Lower leg skin (tissue), 3 donors: Measurements from ENCODE around the gene AP5S1.

Experiments
- POLR2A ChIP-seq, 2 donors: fragments of 450-650 bp; IDR thresholded peaks; one replicate each; pipeline ENCODE4 v1.6.1; 2016 to 2017; ENCODE audit warnings: antibody characterized with exemption in 2 of 2, mild to moderate bottlenecking in 1 of 2, moderate library complexity in 1 of 2
- TF ChIP-seq, protein P1 (sequence below), 3 donors: fragments of 450-650 bp; IDR thresholded peaks; one replicate each; pipeline ENCODE4 v1.5.1; 2016; ENCODE audit warnings: antibody characterized with exemption in 3 of 3, mild to moderate bottlenecking in 3 of 3, moderate library complexity in 2 of 3

DNA sequence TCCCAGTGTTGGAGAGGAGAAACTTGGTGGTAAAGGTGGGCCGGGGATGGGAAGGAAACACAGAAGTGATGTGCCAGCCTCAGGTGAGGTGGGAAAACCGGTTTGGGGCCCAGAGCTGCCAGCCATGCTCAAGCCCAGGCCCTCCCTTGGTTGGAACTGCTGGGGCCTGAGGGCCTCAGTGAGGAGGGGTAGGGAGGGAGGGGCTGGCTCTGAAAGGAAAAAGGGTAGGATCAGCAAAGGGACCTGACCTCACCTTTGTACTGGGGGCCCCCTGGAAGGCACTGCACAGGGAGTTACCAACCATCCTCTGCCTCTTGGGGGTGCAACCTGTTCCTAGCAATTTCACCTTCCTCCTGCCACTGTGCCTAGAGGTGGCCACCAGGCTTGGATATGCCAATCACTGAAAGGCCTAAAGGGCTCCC is 37.3 kb upstream of the AP5S1 start:
- TF ChIP-seq, protein P1, sequence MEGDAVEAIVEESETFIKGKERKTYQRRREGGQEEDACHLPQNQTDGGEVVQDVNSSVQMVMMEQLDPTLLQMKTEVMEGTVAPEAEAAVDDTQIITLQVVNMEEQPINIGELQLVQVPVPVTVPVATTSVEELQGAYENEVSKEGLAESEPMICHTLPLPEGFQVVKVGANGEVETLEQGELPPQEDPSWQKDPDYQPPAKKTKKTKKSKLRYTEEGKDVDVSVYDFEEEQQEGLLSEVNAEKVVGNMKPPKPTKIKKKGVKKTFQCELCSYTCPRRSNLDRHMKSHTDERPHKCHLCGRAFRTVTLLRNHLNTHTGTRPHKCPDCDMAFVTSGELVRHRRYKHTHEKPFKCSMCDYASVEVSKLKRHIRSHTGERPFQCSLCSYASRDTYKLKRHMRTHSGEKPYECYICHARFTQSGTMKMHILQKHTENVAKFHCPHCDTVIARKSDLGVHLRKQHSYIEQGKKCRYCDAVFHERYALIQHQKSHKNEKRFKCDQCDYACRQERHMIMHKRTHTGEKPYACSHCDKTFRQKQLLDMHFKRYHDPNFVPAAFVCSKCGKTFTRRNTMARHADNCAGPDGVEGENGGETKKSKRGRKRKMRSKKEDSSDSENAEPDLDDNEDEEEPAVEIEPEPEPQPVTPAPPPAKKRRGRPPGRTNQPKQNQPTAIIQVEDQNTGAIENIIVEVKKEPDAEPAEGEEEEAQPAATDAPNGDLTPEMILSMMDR (IDR thresholded peaks at IDR 0.05) = no peak
- no peak for TF ChIP-seq POLR2A (IDR thresholded peaks at IDR 0.05)
